Lower leg skin (tissue), 4 donors: ENCODE measurements around the gene ALPK1. TPM values are rescaled to one million over a fixed set of nuclear protein-coding genes. Genes with fewer than 3 reads are reported as not detected.

Experiments
- DNase-seq, 2 donors: peaks; one replicate each; pipeline ENCODE4 v3.0.0-alpha.2; 2019; ENCODE audit warnings: low spot score in 2 of 2
- H3K4me3 ChIP-seq: fragments of 200-600 bp; sonication (generic); 2 replicates; pipeline ENCODE4 v1.5.1; 2017; ENCODE audit warnings: mild to moderate bottlenecking, low read depth; ENCODE audit not compliant: poor library complexity, severe bottlenecking
- CTCF ChIP-seq, 3 donors: fragments of 450-650 bp; IDR thresholded peaks; one replicate each; pipeline ENCODE4 v1.5.1; 2016; ENCODE audit warnings: antibody characterized with exemption in 3 of 3, mild to moderate bottlenecking in 3 of 3, moderate library complexity in 2 of 3
- POLR2A ChIP-seq, 2 donors: fragments of 450-650 bp; IDR thresholded peaks; one replicate each; pipeline ENCODE4 v1.6.1; 2016 to 2017; ENCODE audit warnings: antibody characterized with exemption in 2 of 2, mild to moderate bottlenecking in 1 of 2, moderate library complexity in 1 of 2
- WGBS, 2 donors: methylation state at CpG; one replicate each; pipeline ENCODE4 v1.1.5; 2018; 5-methylcytosine and 5-hydroxymethylcytosine counted together
- intact Hi-C: fragments of 100-400 bp; cut with DNase I; formaldehyde crosslinking; loops from one replicate; pipeline ENCODE4 v1.15.0; 2023; ENCODE audit warnings: low total_unique reads
- total RNA-seq, 4 donors: library from RNA; depleted of rRNA; stranded (reverse); fragments of >200 nt; gene quantifications; one replicate each; pipeline ENCODE4 v1.1.0, GENCODE V29; 2016

Gene ALPK1
- total RNA-seq, 4 donors from 2014 or later = 15.9 to 24.0 (median 19.7) TPM

- DNase-seq = no peak
- intact Hi-C loops = no loop called here
- no peak overlapping the region for H3K4me3 ChIP-seq
- TF ChIP-seq CTCF (IDR thresholded peaks at IDR 0.05) = no peak
- WGBS, 2 donors = 88 to 91% methylated on average over 5 of the region's 5 CpGs
Measured at GRCh38 chr4:112329672-112330375, 32.7 kb downstream of the ALPK1 start.

GRCh38 chr4:112330921-112331320 lies 33.8 kb downstream of the ALPK1 start:
- no peak for DNase-seq
- 88 to 95% methylated on average over 4 of the region's 4 CpGs for WGBS, 2 donors
- intact Hi-C loops = no loop called here
- no peak for TF ChIP-seq POLR2A (IDR thresholded peaks at IDR 0.05)
- TF ChIP-seq CTCF (IDR thresholded peaks at IDR 0.05) = no peak
- H3K4me3 ChIP-seq = no peak overlapping the region

GRCh38 chr4:112332398-112332797 lies 35.2 kb downstream of the ALPK1 start:
- no peak overlapping the region for H3K4me3 ChIP-seq
- intact Hi-C loops = no loop called here
- no peak for DNase-seq
- TF ChIP-seq CTCF (IDR thresholded peaks at IDR 0.05) (no peak), POLR2A (IDR thresholded peaks at IDR 0.05) (no peak)

- no peak overlapping the region for H3K4me3 ChIP-seq
- 80 to 88% methylated on average over 6 of the region's 6 CpGs for WGBS, 2 donors
- DNase-seq = no peak
- no peak for TF ChIP-seq CTCF (IDR thresholded peaks at IDR 0.05)
- no peak for TF ChIP-seq POLR2A (IDR thresholded peaks at IDR 0.05)
- intact Hi-C loops = no loop called here
Measured at GRCh38 chr4:112340023-112340422, 42.9 kb downstream of the ALPK1 start.

- WGBS, 2 donors = 91 to 94% methylated on average over 5 of the region's 5 CpGs
Measured at GRCh38 chr4:112341033-112341432, 43.9 kb downstream of the ALPK1 start.

More at GRCh38 chr4:112341033-112341432, 43.9 kb downstream of the ALPK1 start:
- TF ChIP-seq CTCF (IDR thresholded peaks at IDR 0.05) (no peak), POLR2A (IDR thresholded peaks at IDR 0.05) (no peak)
- no peak for DNase-seq
- intact Hi-C loops = no loop called here
- no peak overlapping the region for H3K4me3 ChIP-seq
